Right lobe of liver (tissue), 4 donors: ENCODE results near the gene BCKDHB.

Experiments used
- CTCF ChIP-seq, 4 donors: fragments of 200-600 bp in 3 of 4; fragments of 450-650 bp in 1 of 4; IDR thresholded peaks; one replicate each; pipeline versions ENCODE4 v1.5.1 to v1.8.0; 2016 to 2022; ENCODE audit warnings: antibody characterized with exemption in 4 of 4, mild to moderate bottlenecking in 2 of 4
- POLR2A ChIP-seq: fragments of 450-650 bp; IDR thresholded peaks from one replicate; pipeline ENCODE4 v1.6.1; 2017; ENCODE audit warnings: antibody characterized with exemption, mild to moderate bottlenecking
- donor health status: DM: no; HTN: no; CAD: no.
- donor health status: DM: no; HTN: no; CAD: no.
- donor health status: DM: no; HTN: yes; CAD: no.

- no peak for TF ChIP-seq CTCF (IDR thresholded peaks at IDR 0.05)
- TF ChIP-seq POLR2A, result no peak
These were observed 224.5 kb downstream of the BCKDHB start for GRCh38 chr6:80330961-80331360.
